Testis (tissue), 3 donors: Measurements from ENCODE around the gene DHCR24. TPM values are rescaled to one million over a fixed set of nuclear protein-coding genes. Genes with fewer than 3 reads are reported as not detected.

Source experiments
- DNase-seq: peaks from one replicate; pipeline ENCODE4 v3.0.0-alpha.2; 2019
- H3K27ac ChIP-seq, 2 donors: fragments of 200-600 bp; sonication (generic); one replicate each; pipeline ENCODE4 v1.5.1; 2019
- H3K27me3 ChIP-seq: fragments of 200-600 bp; sonication (generic); one replicate; pipeline ENCODE4 v1.5.1; 2019
- H3K36me3 ChIP-seq: fragments of 200-600 bp; sonication (generic); one replicate; pipeline ENCODE4 v1.5.1; 2017; ENCODE audit warnings: low read depth; ENCODE audit errors: missing control alignments
- H3K4me1 ChIP-seq: fragments of 200-600 bp; sonication (generic); one replicate; pipeline ENCODE4 v1.5.1; 2019
- H3K4me3 ChIP-seq, 2 donors: fragments of 200-600 bp; sonication (generic); one replicate each; pipeline ENCODE4 v1.5.1; 2017 to 2019
- H3K9me3 ChIP-seq: fragments of 200-600 bp; sonication (generic); one replicate; pipeline ENCODE4 v1.5.1; 2017
- CTCF ChIP-seq, 3 experiments: fragments of 450-650 bp in 2 of 3; fragments of 200-600 bp in 1 of 3; sonication (generic) in 1 of 3; IDR thresholded peaks; one replicate each; pipeline ENCODE4 v1.5.1; 2016 to 2019; ENCODE audit warnings: antibody characterized with exemption in 3 of 3, mild to moderate bottlenecking in 2 of 3, moderate library complexity in 1 of 3
- POLR2A ChIP-seq: fragments of 450-650 bp; IDR thresholded peaks from one replicate; pipeline ENCODE4 v1.6.1; 2017; ENCODE audit warnings: antibody characterized with exemption, mild to moderate bottlenecking, moderate library complexity
- WGBS, 2 donors: methylation state at CpG; one replicate each; pipeline ENCODE4 v1.1.5; 2018; 5-methylcytosine and 5-hydroxymethylcytosine counted together
- intact Hi-C: fragments of 100-400 bp; cut with DNase I; formaldehyde crosslinking; loops from one replicate; pipeline ENCODE4 v1.15.1; 2023; ENCODE audit warnings: low total_unique reads
- polyA plus RNA-seq: library from polyadenylated mRNA; stranded (reverse); fragments of 350-450 nt; fragmentation: Illumina TruSeq; extraction: RNeasy Lipid Tissue Mini Kit (QIAGEN cat#74804); gene quantifications from one replicate; pipeline ENCODE4 v1.2.3, GENCODE V29; 2014; ENCODE audit warnings: low read depth, low replicate concordance; ENCODE audit not compliant: insufficient read depth
- total RNA-seq, 2 donors: library from RNA; depleted of rRNA; stranded (reverse); fragments of >200 nt; gene quantifications; one replicate each; pipeline ENCODE4 v1.2.3, GENCODE V29; 2016

The DHCR24 gene
- total and polyA plus RNA-seq, 3 donors from 2014 or later = 48.5 to 127 (median 75.7) TPM

- H3K4me3 ChIP-seq = no peak overlapping the region
- intact Hi-C loops = no loop called here
- no peak overlapping the region for H3K27ac ChIP-seq
- WGBS, 2 donors = 58 to 66% methylated on average over 5 of the region's 5 CpGs
- no peaks in the 10 kb centered on the region for H3K9me3 ChIP-seq
- no peaks in the 10 kb centered on the region for H3K4me1 ChIP-seq
- no peaks in the 10 kb centered on the region for H3K27me3 ChIP-seq
- no peak for DNase-seq
- no peaks in the 10 kb centered on the region for H3K36me3 ChIP-seq
- TF ChIP-seq POLR2A (no peak), CTCF (IDR thresholded peaks at IDR 0.05) (no peak)
Observed at GRCh38 chr1:54818461-54819194, 68.4 kb downstream of the DHCR24 start.

- Histone ChIP-seq H3K27ac (no peak overlapping the region), H3K4me3 (no peak overlapping the region), H3K27me3 (no peaks in the 10 kb centered on the region), H3K4me1 (no peaks in the 10 kb centered on the region), H3K36me3 (no peaks in the 10 kb centered on the region), H3K9me3 (no peaks in the 10 kb centered on the region)
- intact Hi-C loops = no loop called here
- no peak for DNase-seq
- 96 to 98% methylated on average over 12 to 13 of the region's 13 CpGs for WGBS, 2 donors
- TF ChIP-seq POLR2A (no peak), CTCF (IDR thresholded peaks at IDR 0.05) (no peak)
Observed at GRCh38 chr1:54816951-54817350, 70.0 kb downstream of the DHCR24 start.

DNA sequence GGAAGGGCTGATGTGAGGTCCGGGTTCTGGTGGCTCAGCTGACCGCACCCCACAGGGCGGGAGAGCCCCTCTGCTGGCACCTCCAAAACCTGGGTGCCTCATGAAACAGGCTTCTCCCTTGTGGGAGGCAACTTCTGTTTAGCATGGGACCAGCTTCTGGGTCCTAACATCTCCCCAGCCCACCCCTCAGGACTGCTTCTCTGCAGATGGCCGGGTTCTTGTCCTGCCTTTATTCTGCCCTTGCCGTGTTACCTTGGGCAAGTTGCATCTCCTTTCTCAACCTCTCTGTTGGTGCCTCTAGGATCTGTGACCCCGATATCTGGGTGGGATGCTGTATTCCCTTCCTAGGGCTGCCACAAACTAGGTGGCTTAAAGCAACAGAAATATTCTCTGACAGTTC is 70.9 kb downstream of the DHCR24 start:
- H3K36me3 ChIP-seq = no peaks in the 10 kb centered on the region
- H3K27me3 ChIP-seq = no peaks in the 10 kb centered on the region
- H3K9me3 ChIP-seq = no peaks in the 10 kb centered on the region
- DNase-seq = peak; percentile 0
- 70 to 95% methylated on average over 6 of the region's 6 CpGs for WGBS, 2 donors
- intact Hi-C loops = no loop called here
- H3K4me1 ChIP-seq = no peaks in the 10 kb centered on the region
- no peak overlapping the region for H3K27ac ChIP-seq
- no peak overlapping the region for H3K4me3 ChIP-seq
- TF ChIP-seq POLR2A = no peak
- no peak for TF ChIP-seq CTCF (IDR thresholded peaks at IDR 0.05)

DNA sequence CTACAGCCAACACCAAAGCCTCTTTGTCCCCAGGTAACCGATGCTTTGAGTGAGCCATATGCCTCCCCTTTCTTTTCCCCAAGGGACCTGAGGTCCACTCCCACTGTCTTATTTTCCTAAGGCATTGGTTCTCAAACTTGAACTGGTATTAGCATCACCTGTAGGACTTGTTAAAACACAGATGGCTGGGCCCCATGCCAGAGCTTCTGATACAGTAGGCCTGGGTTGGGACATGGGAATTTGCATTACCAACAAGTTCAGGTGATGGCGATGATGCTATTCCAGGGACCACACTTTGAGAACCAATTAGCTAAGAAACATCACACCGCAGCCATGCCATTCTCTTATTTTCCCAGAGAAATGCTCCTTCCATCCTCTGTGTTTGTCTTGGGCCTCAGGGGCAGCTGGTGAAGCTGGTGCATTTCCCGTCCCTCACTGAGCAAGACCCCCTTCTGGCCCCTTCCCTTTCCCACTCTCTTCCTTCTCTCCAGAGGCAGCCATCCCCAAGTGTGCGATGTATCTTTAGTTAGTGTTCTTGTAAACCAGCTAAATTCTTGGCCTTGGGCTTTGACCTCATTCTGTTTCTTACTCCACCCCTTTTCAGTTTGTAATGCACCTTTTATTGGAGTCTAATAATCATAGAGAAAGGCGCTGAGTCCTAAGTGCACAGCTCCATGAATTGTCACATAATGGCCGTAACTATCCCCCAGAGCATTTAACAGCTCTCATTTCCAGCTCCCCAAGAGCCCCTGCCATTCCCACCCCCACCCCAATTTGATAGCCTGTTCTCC is 71.7 kb downstream of the DHCR24 start:
- no peaks in the 10 kb centered on the region for H3K4me1 ChIP-seq
- no peaks in the 10 kb centered on the region for H3K27me3 ChIP-seq
- WGBS, 2 donors = 91 to 92% methylated on average over 7 of the region's 7 CpGs
- H3K9me3 ChIP-seq = no peaks in the 10 kb centered on the region
- no peak overlapping the region for H3K4me3 ChIP-seq
- intact Hi-C loops = no loop called here
- H3K27ac ChIP-seq = no peak overlapping the region
- TF ChIP-seq CTCF (IDR thresholded peaks at IDR 0.05) (no peak), POLR2A (no peak)
- no peaks in the 10 kb centered on the region for H3K36me3 ChIP-seq
- peak; percentile 11 for DNase-seq
